GM20431 (cell line): ENCODE measurements around the gene ZNF768.
"Not testable (repeated sequence)": the region's sequence is repeated elsewhere in the genome, so short reads cannot be mapped to it uniquely, and the experiment has no call there.

Source experiments
- in situ Hi-C: fragments of 300-500 bp; cut with MseI, MboI; formaldehyde crosslinking; loops from one replicate; pipeline ENCODE4 v1.15.0; 2020; ENCODE audit warnings: low sequenced_read_pairs; ENCODE audit not compliant: unreplicated experiment

ZNF768 gene

GRCh38 chr16:30478766-30479478 is 47.4 kb downstream of the ZNF768 start:
- in situ Hi-C loops: no loop called here

GRCh38 chr16:30477773-30478172 is 48.6 kb downstream of the ZNF768 start:
- in situ Hi-C loops: not testable (repeated sequence)

- in situ Hi-C loops: no loop called here
Measured at GRCh38 chr16:30476991-30477390, 49.4 kb downstream of the ZNF768 start.

- in situ Hi-C loops: no loop called here
Measured at GRCh38 chr16:30474684-30475083, 51.7 kb downstream of the ZNF768 start.

GRCh38 chr16:30474074-30474452 is 52.3 kb downstream of the ZNF768 start:
- in situ Hi-C loops: no loop called here
